Measurements from ENCODE around the gene CASR.

CASR gene

DNA sequence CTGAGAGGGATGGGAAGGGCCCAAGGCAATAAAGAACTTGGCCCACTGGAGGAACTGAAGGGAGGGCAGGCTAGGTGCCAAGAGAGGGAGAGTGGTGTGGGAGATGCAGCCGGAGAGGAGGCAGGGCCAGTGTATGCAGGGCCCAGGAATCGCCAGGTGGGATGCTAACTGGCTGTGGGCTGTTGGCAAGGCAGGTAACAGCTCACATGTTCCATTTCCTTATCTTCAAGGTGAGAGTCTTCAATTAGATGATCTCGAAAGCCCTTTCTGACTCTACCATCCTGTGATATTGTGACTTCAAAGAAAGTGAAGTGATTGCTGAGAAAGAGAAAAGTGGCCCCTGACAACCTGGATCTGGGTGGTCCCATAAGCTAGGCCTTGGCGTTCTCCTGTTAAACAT is 49.0 kb downstream of the CASR start:
- no peaks in the 10 kb centered on the region for H3K36me3 ChIP-seq (ENCODE audit: control insufficient read depth, insufficient read depth, low read length)
- peaks cover 4% of the 10 kb centered on the region for H3K4me1 ChIP-seq (ENCODE audit: control insufficient read depth, insufficient read depth, low read length, poor library complexity, severe bottlenecking)
- DNase-seq: no peak
- no peaks in the 10 kb centered on the region for H3K9me3 ChIP-seq (ENCODE audit: control insufficient read depth, low read length)
- no peak overlapping the region for H3K27ac ChIP-seq (ENCODE audit: insufficient read depth, low read length, poor library complexity, severe bottlenecking)
- H3K4me3 ChIP-seq (ENCODE audit: insufficient read depth, low read depth, low read length, poor library complexity, severe bottlenecking): no peak overlapping the region
- H3K27me3 ChIP-seq (replicated peaks; ENCODE audit: control insufficient read depth, insufficient read depth, low read length, poor library complexity, severe bottlenecking): no peaks in the 10 kb centered on the region

DNA sequence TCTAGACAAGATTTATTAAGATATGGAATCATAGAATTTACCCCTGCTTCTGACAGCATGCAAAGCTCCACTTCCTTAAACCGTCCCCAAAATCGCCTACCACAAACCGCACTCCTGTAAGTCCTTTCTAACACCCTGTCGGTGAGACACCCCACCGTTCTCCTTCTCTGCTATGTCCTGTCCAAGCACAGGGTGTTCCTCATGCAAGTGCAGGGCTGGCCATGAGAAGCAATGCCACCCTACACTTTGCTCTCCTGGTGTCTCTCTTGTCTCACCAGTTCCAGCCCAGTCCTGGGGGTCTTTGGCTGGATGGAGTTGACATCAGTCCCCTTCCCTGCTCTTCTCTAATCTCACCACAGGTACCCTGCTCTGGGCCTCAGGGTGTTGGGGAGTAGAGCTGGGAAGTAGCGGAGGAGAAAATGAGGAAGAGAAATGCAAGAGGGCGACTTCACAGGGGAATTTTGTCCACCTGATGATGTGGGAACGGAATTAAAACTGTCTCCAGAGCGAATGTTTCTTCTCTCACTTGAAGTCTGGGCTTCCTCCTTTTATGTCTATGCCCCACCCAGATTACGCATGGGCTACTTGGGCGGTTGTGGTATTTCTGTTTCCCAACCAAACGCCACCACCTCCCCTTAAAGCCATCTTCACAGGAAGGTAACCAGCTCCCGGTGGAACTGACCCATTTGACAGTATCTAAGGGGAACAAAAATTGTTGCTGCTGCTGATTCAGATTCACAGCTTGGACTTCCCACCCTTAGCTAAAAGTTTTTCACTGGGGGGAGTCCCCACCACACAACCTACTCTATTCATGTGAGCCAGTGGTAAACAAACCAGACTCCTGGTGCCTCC is 49.9 kb downstream of the CASR start:
- no peak for DNase-seq
- H3K4me3 ChIP-seq (ENCODE audit: insufficient read depth, low read depth, low read length, poor library complexity, severe bottlenecking): no peak overlapping the region
- H3K27me3 ChIP-seq (replicated peaks; ENCODE audit: control insufficient read depth, insufficient read depth, low read length, poor library complexity, severe bottlenecking): no peaks in the 10 kb centered on the region

DNA sequence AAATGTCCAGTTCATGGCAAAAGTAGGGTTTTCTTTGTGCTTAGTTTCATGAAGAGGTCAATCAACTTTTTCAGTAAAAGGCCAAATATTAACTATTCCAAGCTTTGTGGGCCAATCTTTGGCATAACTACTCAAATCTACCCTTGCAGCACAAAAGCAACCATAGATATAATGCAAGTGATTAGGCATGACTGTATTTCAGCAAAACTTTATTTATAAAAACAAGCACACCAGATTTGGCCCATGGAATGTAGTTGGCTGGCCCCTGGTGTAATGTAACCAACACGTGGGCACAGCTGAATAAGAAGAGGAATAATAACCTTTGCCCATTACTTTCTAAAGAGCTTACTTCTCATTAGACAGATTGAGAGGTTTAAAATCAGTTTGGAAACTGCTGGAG is 50.6 kb downstream of the CASR start:
- Histone ChIP-seq H3K27ac (ENCODE audit: insufficient read depth, low read length, poor library complexity, severe bottlenecking) (no peak overlapping the region), H3K27me3 (replicated peaks; ENCODE audit: control insufficient read depth, insufficient read depth, low read length, poor library complexity, severe bottlenecking) (peaks cover 4% of the 10 kb centered on the region), H3K4me1 (ENCODE audit: control insufficient read depth, insufficient read depth, low read length, poor library complexity, severe bottlenecking) (peaks cover 4% of the 10 kb centered on the region), H3K4me3 (ENCODE audit: insufficient read depth, low read depth, low read length, poor library complexity, severe bottlenecking) (no peak overlapping the region), H3K9me3 (ENCODE audit: control insufficient read depth, low read length) (no peaks in the 10 kb centered on the region), H3K36me3 (ENCODE audit: control insufficient read depth, insufficient read depth, low read length) (no peaks in the 10 kb centered on the region)
- no peak for DNase-seq

More for the DNA sequence above, 49.9 kb downstream of the CASR start:
- Histone ChIP-seq H3K36me3 (ENCODE audit: control insufficient read depth, insufficient read depth, low read length) (no peaks in the 10 kb centered on the region), H3K9me3 (ENCODE audit: control insufficient read depth, low read length) (no peaks in the 10 kb centered on the region), H3K4me1 (ENCODE audit: control insufficient read depth, insufficient read depth, low read length, poor library complexity, severe bottlenecking) (peaks cover 4% of the 10 kb centered on the region), H3K27ac (ENCODE audit: insufficient read depth, low read length, poor library complexity, severe bottlenecking) (no peak overlapping the region)

DNA sequence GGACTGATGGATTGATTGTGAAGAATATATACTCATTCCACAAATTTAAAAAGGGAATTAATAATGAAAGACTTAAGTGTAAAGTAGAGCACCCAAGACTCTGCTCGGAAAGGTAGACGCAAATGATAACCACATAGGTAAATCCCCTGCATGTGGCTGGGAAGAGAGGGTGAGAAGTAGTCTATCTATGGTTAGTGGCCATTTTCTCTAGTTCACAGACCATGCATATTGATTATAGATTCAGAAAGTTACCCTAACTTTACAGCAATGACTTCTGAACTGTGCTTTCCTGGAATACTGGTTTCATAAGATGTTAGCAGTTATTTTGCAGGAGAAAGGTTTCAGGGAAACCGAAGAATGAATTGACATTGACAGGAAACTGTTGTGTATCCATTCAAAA is 51.7 kb downstream of the CASR start:
- no peak for DNase-seq
- Histone ChIP-seq H3K36me3 (ENCODE audit: control insufficient read depth, insufficient read depth, low read length) (no peaks in the 10 kb centered on the region), H3K4me3 (ENCODE audit: insufficient read depth, low read depth, low read length, poor library complexity, severe bottlenecking) (no peak overlapping the region), H3K27me3 (replicated peaks; ENCODE audit: control insufficient read depth, insufficient read depth, low read length, poor library complexity, severe bottlenecking) (peaks cover 4% of the 10 kb centered on the region), H3K27ac (ENCODE audit: insufficient read depth, low read length, poor library complexity, severe bottlenecking) (no peak overlapping the region), H3K9me3 (ENCODE audit: control insufficient read depth, low read length) (no peaks in the 10 kb centered on the region), H3K4me1 (ENCODE audit: control insufficient read depth, insufficient read depth, low read length, poor library complexity, severe bottlenecking) (peaks cover 4% of the 10 kb centered on the region)

DNA sequence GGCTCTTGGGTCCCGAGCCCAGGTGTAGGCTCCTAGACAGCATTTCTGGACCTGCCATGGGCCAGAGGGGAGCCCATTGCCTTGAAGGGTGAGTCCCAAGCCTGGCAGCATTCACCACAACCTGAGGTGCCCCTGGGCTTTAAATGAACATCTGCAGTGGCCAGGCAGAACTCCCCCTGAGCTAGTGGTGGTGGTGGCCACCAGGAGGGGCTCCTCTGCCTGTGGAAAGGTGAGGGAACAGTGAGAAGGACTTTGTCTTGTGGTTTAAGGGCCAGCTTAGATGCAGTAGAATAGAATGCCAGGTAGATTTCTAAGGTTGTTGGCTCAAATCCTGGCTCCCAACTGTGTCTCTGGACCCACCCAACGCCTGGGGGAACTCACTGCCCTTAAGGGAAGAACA is 55.6 kb downstream of the CASR start:
- no peak overlapping the region for H3K27ac ChIP-seq (ENCODE audit: insufficient read depth, low read length, poor library complexity, severe bottlenecking)
- H3K9me3 ChIP-seq (ENCODE audit: control insufficient read depth, low read length): no peaks in the 10 kb centered on the region
- H3K36me3 ChIP-seq (ENCODE audit: control insufficient read depth, insufficient read depth, low read length): no peaks in the 10 kb centered on the region
- no peak overlapping the region for H3K4me3 ChIP-seq (ENCODE audit: insufficient read depth, low read depth, low read length, poor library complexity, severe bottlenecking)
- DNase-seq: no peak
- H3K4me1 ChIP-seq (ENCODE audit: control insufficient read depth, insufficient read depth, low read length, poor library complexity, severe bottlenecking): no peaks in the 10 kb centered on the region
- peaks cover 4% of the 10 kb centered on the region for H3K27me3 ChIP-seq (replicated peaks; ENCODE audit: control insufficient read depth, insufficient read depth, low read length, poor library complexity, severe bottlenecking)

DNA sequence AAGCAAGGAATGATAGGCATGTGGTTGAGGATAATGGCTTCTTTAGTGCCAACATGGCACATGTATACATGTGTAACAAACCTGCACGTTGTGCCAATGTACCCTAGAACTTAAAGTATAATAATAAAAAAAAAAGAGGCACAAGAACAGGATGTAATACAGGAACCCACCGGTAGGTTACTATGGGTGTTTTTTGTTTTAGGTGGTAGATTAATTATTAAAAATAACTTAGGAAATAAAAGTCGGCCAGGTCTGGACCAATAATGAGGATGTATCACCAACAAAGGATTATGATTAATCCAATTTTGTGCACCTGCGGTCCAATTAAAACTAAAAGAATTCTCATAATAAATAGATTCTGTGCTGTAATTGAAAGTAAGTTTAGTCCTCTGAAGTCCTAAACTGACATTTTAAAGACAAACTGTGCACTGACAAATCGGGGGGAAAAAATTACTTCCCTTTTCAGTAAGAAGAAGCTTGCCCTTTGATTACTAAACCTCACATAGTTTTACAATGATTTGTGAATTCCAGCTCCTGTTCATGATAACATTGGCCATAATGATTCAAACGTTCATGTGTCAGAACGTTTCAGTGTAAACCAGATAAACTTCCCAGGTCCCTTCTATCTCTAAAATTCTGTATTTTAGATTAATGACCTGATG is 62.2 kb downstream of the CASR start:
- Histone ChIP-seq H3K36me3 (ENCODE audit: control insufficient read depth, insufficient read depth, low read length) (no peaks in the 10 kb centered on the region), H3K4me3 (ENCODE audit: insufficient read depth, low read depth, low read length, poor library complexity, severe bottlenecking) (no peak overlapping the region), H3K4me1 (ENCODE audit: control insufficient read depth, insufficient read depth, low read length, poor library complexity, severe bottlenecking) (no peaks in the 10 kb centered on the region), H3K27me3 (replicated peaks; ENCODE audit: control insufficient read depth, insufficient read depth, low read length, poor library complexity, severe bottlenecking) (no peaks in the 10 kb centered on the region), H3K27ac (ENCODE audit: insufficient read depth, low read length, poor library complexity, severe bottlenecking) (no peak overlapping the region), H3K9me3 (ENCODE audit: control insufficient read depth, low read length) (no peaks in the 10 kb centered on the region)
- DNase-seq: no peak

DNA sequence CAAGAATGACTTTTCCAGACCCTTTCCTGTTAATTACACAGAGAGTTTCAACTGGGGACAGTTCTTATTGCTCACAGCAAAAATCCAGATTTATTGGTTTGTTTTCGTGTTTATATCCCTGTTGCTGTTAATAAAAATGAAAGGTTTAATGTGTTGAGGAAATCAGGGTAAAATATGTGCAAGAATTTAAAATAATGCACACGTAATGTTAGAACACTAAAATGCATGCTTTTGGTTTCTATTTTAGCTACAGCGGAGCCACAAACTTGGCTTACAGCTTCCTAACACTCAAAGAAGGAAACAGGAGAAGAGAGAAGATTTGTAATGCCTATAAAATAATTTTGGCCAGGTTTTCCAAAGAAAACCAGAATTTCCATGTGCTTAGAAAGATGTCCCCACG is 62.7 kb downstream of the CASR start:
- Histone ChIP-seq H3K4me1 (ENCODE audit: control insufficient read depth, insufficient read depth, low read length, poor library complexity, severe bottlenecking) (no peaks in the 10 kb centered on the region), H3K36me3 (ENCODE audit: control insufficient read depth, insufficient read depth, low read length) (no peaks in the 10 kb centered on the region), H3K9me3 (ENCODE audit: control insufficient read depth, low read length) (no peaks in the 10 kb centered on the region), H3K27ac (ENCODE audit: insufficient read depth, low read length, poor library complexity, severe bottlenecking) (no peak overlapping the region), H3K4me3 (ENCODE audit: insufficient read depth, low read depth, low read length, poor library complexity, severe bottlenecking) (no peak overlapping the region), H3K27me3 (replicated peaks; ENCODE audit: control insufficient read depth, insufficient read depth, low read length, poor library complexity, severe bottlenecking) (no peaks in the 10 kb centered on the region)
- no peak for DNase-seq

DNA sequence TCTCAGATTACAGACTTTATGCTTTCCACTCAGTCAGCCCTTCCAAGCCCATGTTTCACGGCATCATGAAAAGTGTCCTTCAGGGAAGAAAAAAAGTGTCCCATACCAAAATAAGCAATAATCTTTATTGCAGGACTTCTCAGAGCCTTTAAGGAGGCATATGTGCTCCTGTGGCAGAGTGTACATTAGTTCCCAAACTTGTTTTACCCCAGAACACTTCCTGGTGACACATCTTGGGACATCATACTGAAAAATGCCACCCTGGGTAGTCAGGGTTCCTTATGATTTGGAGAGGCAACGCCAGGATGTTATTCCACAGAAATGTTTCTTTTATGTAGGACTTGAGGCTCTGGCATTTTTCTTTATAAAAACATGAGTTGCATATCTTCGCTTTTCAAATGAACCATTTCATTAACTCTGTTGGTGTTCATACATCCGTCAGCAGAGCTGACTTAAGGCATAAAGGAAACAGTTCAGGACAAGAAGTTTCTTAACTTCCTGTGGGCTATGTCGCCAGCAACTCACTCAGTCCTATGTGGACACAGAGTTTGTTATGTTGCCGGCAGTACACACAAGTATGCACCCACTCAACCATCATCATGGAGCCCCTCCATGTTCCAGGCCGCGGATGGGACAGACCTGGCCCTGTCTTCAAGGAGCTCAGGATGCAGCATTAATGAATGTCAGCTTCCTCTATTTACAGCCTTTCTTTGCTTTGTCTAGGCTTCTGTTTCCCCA is 63.8 kb downstream of the CASR start:
- Histone ChIP-seq H3K36me3 (ENCODE audit: control insufficient read depth, insufficient read depth, low read length) (no peaks in the 10 kb centered on the region), H3K9me3 (ENCODE audit: control insufficient read depth, low read length) (no peaks in the 10 kb centered on the region), H3K27me3 (replicated peaks; ENCODE audit: control insufficient read depth, insufficient read depth, low read length, poor library complexity, severe bottlenecking) (no peaks in the 10 kb centered on the region), H3K4me1 (ENCODE audit: control insufficient read depth, insufficient read depth, low read length, poor library complexity, severe bottlenecking) (no peaks in the 10 kb centered on the region), H3K27ac (ENCODE audit: insufficient read depth, low read length, poor library complexity, severe bottlenecking) (no peak overlapping the region), H3K4me3 (ENCODE audit: insufficient read depth, low read depth, low read length, poor library complexity, severe bottlenecking) (no peak overlapping the region)
- DNase-seq: no peak

DNA sequence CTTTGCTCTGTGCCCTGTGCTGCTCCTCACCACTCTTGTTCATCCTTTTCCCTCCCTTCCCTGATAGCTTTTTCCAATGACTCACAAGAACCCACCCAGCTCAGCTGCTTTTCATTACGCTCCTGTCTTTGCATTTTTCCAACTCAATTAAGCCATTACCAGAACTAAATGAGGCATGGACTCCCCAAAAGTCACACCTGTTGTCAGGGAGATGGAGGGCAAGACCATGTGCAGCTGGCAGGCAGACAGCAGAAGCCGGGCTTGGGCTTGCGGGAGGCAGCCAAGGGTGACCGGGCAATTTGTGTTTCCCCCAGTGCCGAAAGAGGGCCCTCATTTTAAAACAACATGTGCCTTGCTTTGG is 64.3 kb downstream of the CASR start:
- Histone ChIP-seq H3K4me3 (ENCODE audit: insufficient read depth, low read depth, low read length, poor library complexity, severe bottlenecking) (no peak overlapping the region), H3K4me1 (ENCODE audit: control insufficient read depth, insufficient read depth, low read length, poor library complexity, severe bottlenecking) (no peaks in the 10 kb centered on the region), H3K36me3 (ENCODE audit: control insufficient read depth, insufficient read depth, low read length) (no peaks in the 10 kb centered on the region), H3K9me3 (ENCODE audit: control insufficient read depth, low read length) (no peaks in the 10 kb centered on the region), H3K27ac (ENCODE audit: insufficient read depth, low read length, poor library complexity, severe bottlenecking) (no peak overlapping the region), H3K27me3 (replicated peaks; ENCODE audit: control insufficient read depth, insufficient read depth, low read length, poor library complexity, severe bottlenecking) (no peaks in the 10 kb centered on the region)
- DNase-seq: no peak

DNA sequence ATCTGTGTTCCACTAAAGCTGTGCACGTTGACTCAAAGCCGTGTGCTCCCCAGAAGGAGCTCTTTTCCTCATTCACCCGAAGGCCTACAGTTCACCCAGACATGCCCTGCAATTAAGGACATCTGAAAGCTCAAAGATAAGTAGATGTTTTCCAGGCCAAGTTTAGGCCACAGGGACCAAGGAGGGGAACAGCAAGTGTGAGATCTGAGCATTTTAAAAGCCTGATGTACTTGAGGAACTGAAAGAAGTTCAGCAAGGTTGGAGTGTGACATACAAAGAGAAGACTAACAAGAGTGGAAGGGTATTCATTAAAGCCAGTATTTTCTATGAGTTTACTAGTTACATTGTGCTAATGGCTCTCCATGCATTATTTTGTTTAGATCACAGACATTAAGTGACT is 68.0 kb downstream of the CASR start:
- Histone ChIP-seq H3K4me1 (ENCODE audit: control insufficient read depth, insufficient read depth, low read length, poor library complexity, severe bottlenecking) (no peaks in the 10 kb centered on the region), H3K27ac (ENCODE audit: insufficient read depth, low read length, poor library complexity, severe bottlenecking) (no peak overlapping the region), H3K36me3 (ENCODE audit: control insufficient read depth, insufficient read depth, low read length) (no peaks in the 10 kb centered on the region), H3K27me3 (replicated peaks; ENCODE audit: control insufficient read depth, insufficient read depth, low read length, poor library complexity, severe bottlenecking) (no peaks in the 10 kb centered on the region), H3K4me3 (ENCODE audit: insufficient read depth, low read depth, low read length, poor library complexity, severe bottlenecking) (no peak overlapping the region), H3K9me3 (ENCODE audit: control insufficient read depth, low read length) (no peaks in the 10 kb centered on the region)
- no peak for DNase-seq
